Stimulated activated CD8-positive, alpha-beta memory T cell treated with anti-CD3 and anti-CD28 coated beads, Interleukin-7, amount 100 ng/mL, for 4 hours (primary cell): ENCODE data around the gene EXOC6.
"Not testable (repeated sequence)": the region's sequence is repeated elsewhere in the genome, so short reads cannot be mapped to it uniquely, and the experiment has no call there.

Source experiments
- DNase-seq, 2 donors: peaks; one replicate each; pipeline ENCODE4 v3.0.0-alpha.2; 2020; ENCODE audit warnings: low read depth in 2 of 2

The EXOC6 gene

GRCh38 chr10:92880233-92880861, 32.0 kb downstream of the EXOC6 start:
- no peak for DNase-seq

DNA sequence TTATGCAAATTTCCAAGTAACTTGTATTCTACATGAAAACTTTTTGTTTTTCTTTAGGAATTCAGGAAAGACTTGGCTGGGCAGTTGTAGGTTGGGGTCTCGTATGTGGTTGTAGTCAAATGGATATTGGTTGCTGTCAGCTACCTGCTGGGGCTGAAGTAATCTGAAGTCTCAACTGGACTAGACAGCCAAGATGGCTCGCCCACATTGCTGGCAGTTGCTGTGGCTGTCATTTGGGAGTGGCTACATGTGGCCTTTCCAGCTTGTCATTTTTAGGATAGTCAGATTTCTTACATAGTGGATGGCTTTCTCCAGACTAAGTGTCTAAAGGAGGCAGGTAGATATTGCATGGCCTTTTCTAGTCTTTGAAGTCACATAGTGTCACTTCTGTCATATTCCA, 32.6 kb downstream of the EXOC6 start:
- DNase-seq, result no peak

- no peak for DNase-seq
These were observed 38.1 kb downstream of the EXOC6 start for GRCh38 chr10:92886334-92886961.

DNA sequence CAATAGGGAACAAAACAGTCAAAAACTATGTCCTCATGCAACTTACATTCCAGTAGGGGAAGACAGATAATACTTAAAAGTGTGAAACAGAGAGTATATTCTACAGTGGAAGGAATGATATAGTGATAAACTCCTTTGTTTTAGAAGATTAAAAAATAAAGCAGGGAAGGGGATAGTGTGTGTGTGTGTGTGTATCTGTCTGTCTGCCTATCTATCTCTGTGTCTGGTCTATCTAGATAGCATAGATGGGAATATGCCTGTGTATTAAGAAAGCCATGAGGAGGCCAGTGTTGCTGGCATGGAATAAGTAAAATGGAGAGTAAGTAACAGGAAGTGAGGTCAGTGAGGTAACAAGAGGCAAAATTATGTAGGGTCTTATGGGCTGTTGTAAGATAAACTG, 42.2 kb downstream of the EXOC6 start:
- no peak for DNase-seq

DNA sequence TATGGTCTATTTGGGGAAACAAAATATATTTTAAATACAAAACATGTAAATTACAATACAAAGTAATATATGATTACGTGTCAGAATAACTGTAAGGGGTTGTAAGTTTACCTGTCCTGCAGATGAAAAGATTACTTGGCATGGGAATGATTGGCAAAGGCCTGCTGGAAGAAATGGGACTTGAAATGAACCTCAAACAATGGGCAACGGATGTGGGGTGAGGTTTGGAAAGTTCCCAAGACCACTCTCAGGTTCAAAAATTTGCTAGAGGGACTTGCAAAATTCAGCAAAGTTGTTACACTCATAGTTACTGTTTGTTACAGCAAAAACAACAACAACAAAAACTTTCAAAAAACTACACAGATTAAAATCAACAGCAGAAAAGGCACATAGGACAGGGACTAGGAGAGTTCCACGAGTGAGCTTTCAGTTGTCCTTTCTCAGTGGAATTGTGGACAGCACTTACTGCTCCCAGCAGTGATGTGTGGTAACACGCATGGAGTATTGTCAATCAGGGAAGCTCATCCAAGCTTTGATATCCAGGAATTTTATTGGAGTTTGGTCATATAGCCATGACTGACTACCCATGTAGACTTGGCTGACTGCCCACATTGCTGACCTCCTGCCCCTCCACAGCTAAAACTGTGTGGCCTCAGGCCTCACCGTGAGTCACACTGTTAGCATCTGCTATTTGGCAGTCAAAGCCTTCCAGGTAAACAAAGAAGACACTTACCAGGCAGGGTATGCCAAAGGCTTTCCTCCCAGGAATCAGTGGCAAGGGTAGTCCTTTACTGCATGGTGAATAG, 43.8 kb downstream of the EXOC6 start:
- DNase-seq, result no peak

GRCh38 chr10:92892691-92893054, 44.4 kb downstream of the EXOC6 start:
- DNase-seq, result no peak

DNA sequence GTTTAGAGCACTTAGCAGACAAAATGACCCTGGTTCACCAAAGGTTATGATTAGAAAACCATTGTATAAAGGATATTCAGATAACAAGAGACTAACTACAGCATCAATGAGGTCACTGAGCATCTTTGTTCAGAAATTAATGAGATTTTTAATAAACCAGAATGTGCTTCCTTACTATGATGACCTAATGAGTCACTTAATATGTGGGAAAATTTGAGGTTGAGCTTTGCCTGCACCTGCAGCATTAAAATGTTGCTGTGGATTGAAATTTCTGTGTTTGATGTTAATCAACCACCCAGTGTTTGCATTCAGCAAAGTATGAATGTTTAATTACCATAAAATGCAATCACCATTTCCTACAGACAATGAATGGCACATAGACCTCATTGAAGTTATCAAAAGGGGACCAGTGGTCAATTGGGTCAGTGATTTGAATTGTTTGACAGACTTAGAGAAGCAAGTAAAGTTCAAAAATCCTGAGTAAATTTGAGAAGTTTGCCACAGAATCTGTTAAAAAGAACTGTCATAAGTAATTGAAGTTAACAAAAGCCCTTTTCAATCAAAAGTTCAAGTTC, 45.8 kb downstream of the EXOC6 start:
- no peak for DNase-seq

- no peak for DNase-seq
These were observed 49.6 kb downstream of the EXOC6 start for GRCh38 chr10:92897916-92898315.

- no peak for DNase-seq
These were observed 53.5 kb downstream of the EXOC6 start for GRCh38 chr10:92901819-92902251.

DNA sequence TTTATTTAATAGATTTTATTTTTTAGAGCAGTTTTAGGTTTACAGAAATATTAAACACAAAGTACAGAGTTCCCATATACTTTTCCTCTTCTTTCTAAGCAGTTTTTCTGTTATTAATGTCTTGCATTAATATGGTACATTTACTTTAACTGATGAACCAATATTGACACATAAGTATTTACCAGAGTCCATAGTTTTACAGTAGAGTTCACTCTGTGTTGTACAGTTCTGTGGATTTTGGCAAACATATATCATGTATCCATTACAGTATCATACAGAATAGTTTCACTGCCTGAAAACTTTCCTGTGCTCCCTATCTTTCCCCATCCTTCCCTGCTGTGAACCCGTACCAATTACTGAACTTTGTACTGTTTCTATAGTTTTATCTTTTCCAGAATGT, 55.3 kb downstream of the EXOC6 start:
- no peak for DNase-seq

DNA sequence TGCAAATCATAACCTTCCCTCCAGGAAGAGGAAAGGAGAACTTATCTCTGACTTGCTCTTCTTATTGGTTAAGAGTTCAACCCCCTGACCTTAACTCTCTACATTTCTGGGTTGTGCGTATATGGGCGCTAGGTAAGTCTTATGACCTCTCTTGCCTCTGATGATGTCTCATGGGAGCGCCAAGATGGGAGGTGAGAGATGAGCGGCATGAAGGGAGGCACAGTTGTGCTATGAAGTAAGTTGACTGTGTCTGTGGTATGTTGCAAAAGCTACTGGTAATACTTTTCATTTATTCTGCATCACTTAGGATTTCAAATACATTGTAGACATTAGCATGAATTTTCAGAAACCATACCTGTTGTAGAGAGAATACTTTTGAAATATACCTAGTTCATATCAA, 59.0 kb downstream of the EXOC6 start:
- DNase-seq, result no peak

- not testable (repeated sequence) for DNase-seq
These were observed 64.3 kb downstream of the EXOC6 start for GRCh38 chr10:92912631-92913030.

- DNase-seq, result no peak
These were observed 65.7 kb downstream of the EXOC6 start for GRCh38 chr10:92913973-92914372.

DNA sequence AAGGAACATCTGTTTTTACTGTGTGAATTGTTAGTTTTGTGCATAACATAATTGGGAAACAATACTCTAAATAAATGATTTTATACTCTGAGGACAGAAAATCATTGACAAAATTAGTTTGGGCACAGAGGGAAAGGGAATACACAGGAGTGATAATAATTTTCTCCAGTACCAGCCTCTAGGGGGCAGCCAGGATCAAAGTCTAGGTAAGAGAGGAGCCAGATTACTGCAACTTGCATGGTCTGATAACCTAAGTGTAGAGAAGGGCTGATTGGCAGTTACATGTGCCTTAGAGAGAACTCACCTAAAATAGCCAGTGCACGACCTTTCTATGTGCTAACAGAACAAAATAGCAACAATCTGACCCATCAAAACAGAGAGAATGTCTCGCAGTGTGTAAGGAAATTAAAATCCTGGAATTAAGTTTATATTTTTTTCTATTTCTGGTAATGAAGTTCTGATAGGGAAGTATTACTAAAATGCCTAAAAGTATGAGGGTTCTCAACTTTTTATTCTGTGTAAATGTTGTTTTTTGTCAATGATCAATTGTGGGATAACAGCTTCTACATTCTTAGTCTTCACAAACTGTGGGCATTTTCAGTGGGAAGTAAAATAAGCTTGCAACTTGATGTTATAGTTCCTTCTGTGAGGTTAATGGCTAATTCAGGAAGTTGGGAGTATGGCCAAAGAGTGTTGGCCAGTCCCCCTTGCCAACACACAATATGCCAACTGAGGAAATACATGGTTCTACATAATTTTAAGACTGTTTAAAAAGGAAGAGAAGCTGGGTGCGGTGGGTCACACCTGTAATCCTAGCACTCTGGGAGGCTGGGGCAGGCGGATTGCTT, 66.4 kb downstream of the EXOC6 start:
- DNase-seq, result peak in 1 of 2 donors; percentile 15

DNA sequence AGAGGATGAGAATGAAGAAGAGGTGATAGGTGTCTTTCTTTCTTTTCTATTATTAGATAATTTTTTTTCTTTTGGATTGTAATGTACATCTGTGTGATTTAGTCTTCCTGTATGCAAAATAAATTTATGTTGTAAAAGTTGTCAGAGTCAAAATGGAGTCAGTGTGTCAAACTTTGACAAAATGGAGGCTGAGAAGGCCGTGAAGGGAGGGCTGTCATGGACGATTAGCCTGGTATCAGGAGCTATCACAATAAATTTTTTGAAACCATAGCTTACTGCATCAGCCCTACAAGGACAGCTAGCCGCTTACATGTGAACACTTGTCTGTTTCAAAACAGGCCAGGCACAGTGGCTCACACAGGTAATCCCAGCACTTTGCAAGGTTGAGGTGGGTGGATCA, 67.6 kb downstream of the EXOC6 start:
- no peak for DNase-seq

DNA sequence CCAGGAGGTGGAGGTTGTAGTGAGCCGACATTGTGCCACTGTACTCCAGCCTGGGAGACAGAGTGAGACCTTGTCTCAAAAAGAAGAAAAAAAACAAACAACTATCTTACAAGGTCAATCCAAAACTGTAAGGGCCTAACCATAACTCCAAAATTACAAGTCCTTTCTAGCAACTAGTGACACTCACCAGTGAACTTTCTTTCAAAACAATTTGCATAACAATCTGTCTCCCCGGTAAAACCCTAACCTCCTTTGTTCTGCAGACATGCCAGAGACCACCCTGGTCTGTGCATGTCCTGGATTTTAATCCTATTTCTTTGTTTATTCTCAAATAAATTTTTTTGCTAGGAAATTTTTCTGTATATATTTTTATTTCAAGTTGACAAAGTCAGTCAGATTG, 68.1 kb downstream of the EXOC6 start:
- DNase-seq, result no peak

GRCh38 chr10:92918603-92919002, 70.3 kb downstream of the EXOC6 start:
- DNase-seq, result no peak

DNA sequence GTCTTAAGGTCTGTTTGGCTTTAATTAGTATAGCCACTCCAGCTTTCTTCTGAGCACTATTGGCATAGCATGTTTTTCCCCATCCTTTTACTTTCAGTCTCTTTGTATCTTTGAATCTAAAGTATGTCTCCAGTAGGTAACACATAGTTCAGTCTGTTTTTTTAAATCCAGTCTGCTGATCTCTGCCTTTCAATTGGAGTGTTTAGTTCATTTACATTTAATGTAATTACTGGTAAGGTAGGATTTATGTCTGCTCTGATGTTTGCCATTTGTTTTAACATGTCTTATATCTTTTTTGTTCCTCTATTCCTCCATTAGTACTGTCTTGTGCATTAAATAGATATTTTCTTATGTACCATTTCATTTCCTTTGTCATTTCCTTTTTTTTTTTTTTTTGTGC, 72.5 kb downstream of the EXOC6 start:
- no peak for DNase-seq

GRCh38 chr10:92923416-92923815, 75.1 kb downstream of the EXOC6 start:
- no peak for DNase-seq

- DNase-seq, result no peak
These were observed 81.6 kb downstream of the EXOC6 start for GRCh38 chr10:92929896-92930295.

DNA sequence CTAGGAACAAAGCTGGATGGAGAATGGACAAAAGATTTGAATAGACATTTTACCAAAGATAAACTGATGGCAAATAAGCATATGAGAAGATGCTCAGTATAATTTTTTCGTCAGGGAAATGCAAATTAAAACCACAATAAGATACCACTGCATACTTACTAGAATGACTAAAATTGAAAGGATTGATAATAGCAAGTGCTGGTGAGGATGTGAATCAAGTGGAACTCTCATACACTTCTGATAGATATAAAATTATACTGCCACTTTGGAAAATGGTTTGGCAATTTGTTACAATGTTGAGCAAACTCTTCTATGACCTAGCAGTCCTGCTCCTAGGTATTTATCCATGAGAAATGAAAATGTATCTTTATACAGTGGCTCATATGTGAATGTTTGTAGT, 83.3 kb downstream of the EXOC6 start:
- DNase-seq, result no peak

GRCh38 chr10:92937876-92938275, 89.6 kb downstream of the EXOC6 start:
- DNase-seq, result no peak
